ENCODE measurements around the gene CALCA. TPM values are rescaled to one million over a fixed set of nuclear protein-coding genes. Genes with fewer than 3 reads are reported as not detected.
A peak's percentile ranks its signal among the peaks of the same experiment; 100 is the strongest.

The CALCA gene
- total RNA-seq, 1 donor from 2014 or later, result not detected

DNA sequence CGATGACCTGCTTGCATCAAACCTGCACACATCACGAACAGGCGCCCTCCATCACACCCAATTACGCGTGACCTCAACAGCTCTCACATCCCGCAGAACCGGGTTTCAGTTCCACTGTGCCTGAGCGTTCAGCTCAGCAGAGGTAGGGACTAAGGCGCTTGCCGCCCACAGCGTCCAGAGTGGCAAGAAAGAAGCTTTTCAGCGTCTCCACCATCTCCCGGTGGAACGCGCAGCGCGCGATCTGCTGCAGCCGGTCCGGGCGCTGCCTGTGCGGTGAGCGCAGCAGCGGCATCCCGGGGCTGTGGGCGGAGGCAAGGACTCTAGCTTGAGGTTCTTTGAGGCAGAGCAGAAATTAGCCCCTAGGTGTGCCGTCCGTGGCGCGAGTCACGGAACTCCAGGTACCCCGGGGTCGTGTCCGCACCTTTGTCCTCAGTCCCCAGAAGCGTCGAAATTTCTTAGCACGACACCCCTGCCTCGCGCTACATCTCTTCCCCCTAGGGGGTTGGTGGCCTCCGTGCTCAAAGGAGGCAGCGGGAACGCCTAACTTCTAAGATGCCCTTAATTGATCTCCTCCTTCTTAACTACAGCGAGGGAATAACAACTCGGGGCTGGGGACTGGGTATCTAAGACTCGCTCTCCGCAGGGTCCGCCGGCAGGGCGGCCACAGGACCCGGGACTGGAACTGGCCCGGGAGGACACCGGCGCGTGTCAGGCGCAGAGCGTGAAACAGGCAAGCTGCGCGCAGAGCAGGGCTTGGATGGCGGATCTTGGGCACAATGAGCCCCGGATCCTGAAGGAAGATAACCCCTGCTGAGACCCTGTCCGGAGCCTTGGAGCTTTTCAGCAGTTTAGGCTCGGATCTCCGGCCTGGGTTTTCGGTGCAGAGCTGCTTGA is 1.7 kb upstream of the CALCA start:
- peak overlapping the region; percentile 80 for H3K4me3 Mint-ChIP-seq (ENCODE audit: unreplicated experiment)
- peak; percentile 45 for DNase-seq (ENCODE audit: low spot score)
- no peak overlapping the region for H3K27ac Mint-ChIP-seq (ENCODE audit: unreplicated experiment)
- no peaks in the 10 kb centered on the region for H3K9me3 Mint-ChIP-seq (ENCODE audit: unreplicated experiment)
- H3K4me1 Mint-ChIP-seq (ENCODE audit: unreplicated experiment), result peaks cover 27% of the 10 kb centered on the region
- peaks cover 24% of the 10 kb centered on the region for H3K27me3 Mint-ChIP-seq (ENCODE audit: unreplicated experiment)
- H3K36me3 Mint-ChIP-seq (ENCODE audit: low read depth, unreplicated experiment), result no peaks in the 10 kb centered on the region
- TF ChIP-seq, protein P1, sequence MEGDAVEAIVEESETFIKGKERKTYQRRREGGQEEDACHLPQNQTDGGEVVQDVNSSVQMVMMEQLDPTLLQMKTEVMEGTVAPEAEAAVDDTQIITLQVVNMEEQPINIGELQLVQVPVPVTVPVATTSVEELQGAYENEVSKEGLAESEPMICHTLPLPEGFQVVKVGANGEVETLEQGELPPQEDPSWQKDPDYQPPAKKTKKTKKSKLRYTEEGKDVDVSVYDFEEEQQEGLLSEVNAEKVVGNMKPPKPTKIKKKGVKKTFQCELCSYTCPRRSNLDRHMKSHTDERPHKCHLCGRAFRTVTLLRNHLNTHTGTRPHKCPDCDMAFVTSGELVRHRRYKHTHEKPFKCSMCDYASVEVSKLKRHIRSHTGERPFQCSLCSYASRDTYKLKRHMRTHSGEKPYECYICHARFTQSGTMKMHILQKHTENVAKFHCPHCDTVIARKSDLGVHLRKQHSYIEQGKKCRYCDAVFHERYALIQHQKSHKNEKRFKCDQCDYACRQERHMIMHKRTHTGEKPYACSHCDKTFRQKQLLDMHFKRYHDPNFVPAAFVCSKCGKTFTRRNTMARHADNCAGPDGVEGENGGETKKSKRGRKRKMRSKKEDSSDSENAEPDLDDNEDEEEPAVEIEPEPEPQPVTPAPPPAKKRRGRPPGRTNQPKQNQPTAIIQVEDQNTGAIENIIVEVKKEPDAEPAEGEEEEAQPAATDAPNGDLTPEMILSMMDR (IDR thresholded peaks at IDR 0.05; ENCODE audit: unreplicated experiment), result no peak

DNA sequence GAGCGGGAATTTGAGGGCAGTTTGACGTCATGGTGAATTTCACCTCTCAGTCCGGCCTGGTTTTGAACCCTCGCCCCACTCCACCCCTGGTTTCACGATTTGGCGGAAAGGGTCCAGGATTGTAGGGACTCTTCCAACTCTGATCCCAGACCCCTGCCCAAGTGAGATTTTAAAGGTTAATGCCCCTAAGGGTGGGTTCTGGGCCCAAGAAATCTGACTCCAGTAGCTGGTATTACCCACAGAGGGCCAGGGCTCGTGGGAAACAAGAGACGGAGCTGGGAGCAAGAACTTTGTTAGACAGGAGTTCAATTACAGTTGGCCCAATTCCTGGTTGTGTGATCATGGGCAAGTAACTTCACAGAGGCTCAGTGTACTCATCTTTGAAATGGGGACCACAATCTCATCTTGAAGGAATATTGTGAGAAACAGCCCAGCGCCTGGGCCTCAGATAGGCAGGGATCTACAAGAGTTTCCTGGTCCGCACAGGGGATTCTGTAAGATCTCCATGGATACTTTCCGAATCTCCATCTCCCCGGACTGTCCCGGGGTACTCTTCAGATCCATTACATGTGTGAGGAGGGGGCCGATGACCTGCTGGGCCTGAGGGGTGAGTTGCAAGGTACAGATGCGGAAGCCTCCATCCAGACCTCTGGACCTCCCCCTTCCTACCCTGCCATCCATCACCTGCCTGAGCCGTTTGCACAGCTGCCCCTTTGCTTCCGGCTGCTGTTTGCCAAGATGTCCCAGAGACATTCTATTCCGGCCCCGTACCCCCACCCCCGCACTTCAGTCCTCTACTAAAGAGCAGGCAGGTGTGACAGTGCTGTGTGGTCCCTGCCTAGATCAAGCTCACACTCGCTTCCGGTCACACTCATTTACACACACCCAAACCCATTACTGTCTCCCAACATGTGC is 687 bp upstream of the CALCA start:
- Mint-ChIP-seq H3K9me3 (ENCODE audit: unreplicated experiment) (no peaks in the 10 kb centered on the region), H3K36me3 (ENCODE audit: low read depth, unreplicated experiment) (no peaks in the 10 kb centered on the region), H3K27me3 (ENCODE audit: unreplicated experiment) (peaks cover 24% of the 10 kb centered on the region), H3K27ac (ENCODE audit: unreplicated experiment) (no peak overlapping the region), H3K4me1 (ENCODE audit: unreplicated experiment) (peaks cover 29% of the 10 kb centered on the region), H3K4me3 (ENCODE audit: unreplicated experiment) (peak overlapping the region; percentile 67)
- TF ChIP-seq, protein P1 (IDR thresholded peaks at IDR 0.05; ENCODE audit: unreplicated experiment), result no peak
- no peak for DNase-seq (ENCODE audit: low spot score)

DNA sequence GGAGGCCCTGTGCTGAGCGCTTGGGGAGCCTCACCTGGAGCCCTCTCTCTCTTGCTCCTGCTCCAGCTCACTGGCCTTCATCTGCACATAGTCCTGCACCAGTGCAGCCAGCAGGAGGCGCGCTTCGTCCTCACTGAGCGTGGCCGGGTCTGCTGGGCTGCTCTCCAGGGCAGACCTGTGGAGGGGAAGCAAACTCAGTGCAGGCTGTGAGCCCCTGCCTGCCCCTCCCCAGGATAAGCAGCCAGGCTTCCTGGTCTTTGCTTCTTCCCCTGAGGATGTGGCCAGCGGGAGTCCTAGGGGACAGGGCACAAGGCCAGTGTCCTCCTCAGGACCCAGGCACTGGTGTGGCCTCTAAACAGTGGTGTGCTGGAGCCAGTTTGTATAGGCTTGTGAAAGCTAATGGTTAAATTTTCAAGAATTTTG is 2.2 kb downstream of the CALCA start:
- Mint-ChIP-seq H3K4me1 (ENCODE audit: unreplicated experiment) (peaks cover 25% of the 10 kb centered on the region), H3K4me3 (ENCODE audit: unreplicated experiment) (no peak overlapping the region), H3K27ac (ENCODE audit: unreplicated experiment) (no peak overlapping the region), H3K9me3 (ENCODE audit: unreplicated experiment) (no peaks in the 10 kb centered on the region), H3K27me3 (ENCODE audit: unreplicated experiment) (peaks cover 24% of the 10 kb centered on the region), H3K36me3 (ENCODE audit: low read depth, unreplicated experiment) (no peaks in the 10 kb centered on the region)
- DNase-seq (ENCODE audit: low spot score), result peak; percentile 94
- TF ChIP-seq, protein P1 (IDR thresholded peaks at IDR 0.05; ENCODE audit: unreplicated experiment), result peak; percentile 61

DNA sequence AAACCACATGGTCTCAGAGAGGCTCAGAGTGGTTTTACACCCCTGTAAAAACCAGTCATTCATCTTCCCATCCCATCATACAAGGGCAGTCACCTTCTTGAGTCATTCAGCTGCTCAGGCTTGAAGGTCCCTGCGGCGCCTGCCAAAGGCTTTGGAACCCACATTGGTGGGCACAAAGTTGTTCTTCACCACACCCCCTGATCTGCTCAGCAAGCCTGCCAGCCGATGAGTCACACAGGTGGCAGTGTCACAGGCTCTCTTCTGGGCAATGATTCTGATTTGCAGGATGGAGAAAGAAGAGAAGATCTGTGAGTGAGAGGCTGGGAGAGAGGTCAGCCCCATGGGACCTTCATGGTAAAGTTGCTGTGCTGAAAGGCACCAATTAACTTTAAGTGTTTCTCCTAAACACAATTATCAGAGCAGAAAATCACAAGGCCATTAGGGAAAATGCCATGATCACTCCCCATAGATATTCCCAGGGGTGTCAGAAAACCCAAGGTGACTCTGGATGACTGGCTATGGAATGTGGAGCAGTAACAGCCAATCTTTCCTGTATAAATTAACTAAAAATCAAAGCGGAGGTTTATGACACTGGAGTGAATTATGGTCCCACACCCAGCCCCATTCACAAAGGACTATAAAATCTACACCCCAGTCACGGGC is 4.4 kb downstream of the CALCA start:
- H3K36me3 Mint-ChIP-seq (ENCODE audit: low read depth, unreplicated experiment), result no peaks in the 10 kb centered on the region
- DNase-seq (ENCODE audit: low spot score), result no peak
- peaks cover 9% of the 10 kb centered on the region for H3K4me1 Mint-ChIP-seq (ENCODE audit: unreplicated experiment)
- no peak overlapping the region for H3K27ac Mint-ChIP-seq (ENCODE audit: unreplicated experiment)
- no peaks in the 10 kb centered on the region for H3K9me3 Mint-ChIP-seq (ENCODE audit: unreplicated experiment)
- H3K27me3 Mint-ChIP-seq (ENCODE audit: unreplicated experiment), result peaks cover 10% of the 10 kb centered on the region
- TF ChIP-seq, protein P1 (IDR thresholded peaks at IDR 0.05; ENCODE audit: unreplicated experiment), result no peak
- no peak overlapping the region for H3K4me3 Mint-ChIP-seq (ENCODE audit: unreplicated experiment)

Measured in endothelial cell (in vitro differentiated cells).